Endothelial cell of umbilical vein (primary cell): ENCODE results near the gene SATB1. TPM values are rescaled to one million over a fixed set of nuclear protein-coding genes. Genes with fewer than 3 reads are reported as not detected.

Source experiments
- BruUV-seq: library from RNA; stranded (reverse); fragments of 400-500 nt; replicated peaks from 2 replicates; lab custom pipeline; 2021; lab: Mats Ljungman, UMichigan
- CTCF ChIA-PET: fragments of 300-600, 350-600 bp; sonication (Branson Sonifier 250); formaldehyde crosslinking; loops from one replicate; lab custom pipeline; 2021; ENCODE audit warnings: antibody characterized with exemption, inconsistent platforms; lab: Charles Lee
- POLR2A ChIA-PET: fragments of 300-600, 350-600 bp; sonication (Branson Sonifier 250); formaldehyde crosslinking; loops from one replicate; lab custom pipeline; 2021; ENCODE audit warnings: antibody characterized with exemption, inconsistent platforms; lab: Charles Lee
- DNase-seq: peaks from one replicate; pipeline ENCODE4 v3.0.0-alpha.2; 2011; ENCODE audit warnings: low read depth, low spot score
- FAIRE-seq: peaks from 2 replicates; lab custom pipeline; 2011; peaks lifted over from hg19 to GRCh38; lab: Jason Lieb, UNC
- H2AFZ ChIP-seq: 2 replicates; pipeline ENCODE4 v1.6.0; 2012; ENCODE audit warnings: low read depth, low read length, control low read depth, inconsistent platforms
- H3K27ac ChIP-seq: 2 replicates; pipeline ENCODE4 v1.5.1; 2011; ENCODE audit warnings: low read depth, mild to moderate bottlenecking, control low read depth, low read length, moderate library complexity; ENCODE audit not compliant: insufficient read depth
- H3K27me3 ChIP-seq, 2 experiments: 2 replicates each; pipeline versions ENCODE4 v1.6.0 to v1.6.1; 2011; ENCODE audit warnings: low read length in 2 of 2, mixed read lengths in 1 of 2; ENCODE audit not compliant: control insufficient read depth in 2 of 2, insufficient read depth in 2 of 2
- H3K36me3 ChIP-seq, 2 experiments: 2 replicates in 1 of 2; 3 replicates in 1 of 2; pipeline ENCODE4 v1.5.1; 2011; ENCODE audit warnings: low read length in 2 of 2, mild to moderate bottlenecking in 1 of 2, moderate library complexity in 1 of 2; ENCODE audit not compliant: control insufficient read depth in 2 of 2, insufficient read depth in 2 of 2; ENCODE audit errors: extremely low read depth in 1 of 2
- H3K4me1 ChIP-seq: 3 replicates; pipeline ENCODE4 v1.5.1; 2011; ENCODE audit warnings: mild to moderate bottlenecking, low read length; ENCODE audit not compliant: control insufficient read depth, insufficient read depth; ENCODE audit errors: extremely low read depth
- H3K4me2 ChIP-seq: 2 replicates; pipeline ENCODE4 v1.6.1; 2011; ENCODE audit warnings: low read length, control low read depth, mixed read lengths; ENCODE audit not compliant: insufficient read depth
- H3K4me3 ChIP-seq, 3 experiments: fragments of 200-600 bp in 1 of 3; sonication (generic), shearing (Covaris generic) in 1 of 3; replicated peaks in 1 of 3; 2 replicates each; pipeline ENCODE4 v1.5.1; 2011 to 2016; ENCODE audit warnings: control low read depth in 3 of 3, low read length in 3 of 3, mild to moderate bottlenecking in 2 of 3, inconsistent platforms in 1 of 3, low read depth in 1 of 3, moderate library complexity in 1 of 3; ENCODE audit not compliant: insufficient read depth in 1 of 3
- H3K79me2 ChIP-seq: 2 replicates; pipeline ENCODE4 v1.6.0; 2012; ENCODE audit warnings: low read length, inconsistent platforms; ENCODE audit not compliant: control insufficient read depth, insufficient read depth
- H3K9ac ChIP-seq: replicated peaks from 2 replicates; pipeline ENCODE3; 2011; ENCODE audit warnings: low read length, control low read depth; ENCODE audit not compliant: insufficient read depth; ENCODE audit errors: extremely low read depth
- H3K9me1 ChIP-seq: replicated peaks from 3 replicates; pipeline ENCODE4 v1.6.0; 2011; ENCODE audit warnings: mild to moderate bottlenecking, low read length; ENCODE audit not compliant: control insufficient read depth, insufficient read depth; ENCODE audit errors: extremely low read depth
- H3K9me3 ChIP-seq: replicated peaks from 2 replicates; pipeline ENCODE4 v1.5.1; 2012; ENCODE audit warnings: low read length, inconsistent platforms; ENCODE audit not compliant: control insufficient read depth, insufficient read depth
- H4K20me1 ChIP-seq: replicated peaks from 2 replicates; pipeline ENCODE3; 2011; ENCODE audit warnings: mild to moderate bottlenecking, low read length; ENCODE audit not compliant: control insufficient read depth, insufficient read depth; ENCODE audit errors: extremely low read depth
- EZH2 ChIP-seq: IDR thresholded peaks from 2 replicates; pipeline ENCODE4 v1.6.1; 2012; ENCODE audit warnings: borderline replicate concordance, low read depth, mild to moderate bottlenecking, moderate library complexity, low read length, inconsistent platforms; ENCODE audit not compliant: severe bottlenecking
- FOS ChIP-seq: IDR thresholded peaks from 2 replicates; pipeline ENCODE4 v1.6.1; 2011; ENCODE audit warnings: mild to moderate bottlenecking, low read length, moderate library complexity, borderline replicate concordance; ENCODE audit not compliant: insufficient read depth
- GATA2 ChIP-seq: IDR thresholded peaks from 2 replicates; pipeline ENCODE4 v1.7.0; 2011; ENCODE audit warnings: low read depth, mild to moderate bottlenecking, moderate library complexity, mixed read lengths, low read length; ENCODE audit not compliant: insufficient read length, insufficient read depth
- JUN ChIP-seq: IDR thresholded peaks from 2 replicates; pipeline ENCODE4 v1.6.1; 2011; ENCODE audit warnings: borderline replicate concordance, low read depth; ENCODE audit not compliant: insufficient read length, insufficient read depth
- MYC ChIP-seq: IDR thresholded peaks from one replicate; pipeline ENCODE4 v1.6.1; 2011; ENCODE audit warnings: mild to moderate bottlenecking, low read depth, low read length
- POLR2AphosphoS5 ChIP-seq: IDR thresholded peaks from 2 replicates; pipeline ENCODE4 v1.6.1; 2012; ENCODE audit warnings: low read depth, mild to moderate bottlenecking, control low read depth, low read length, moderate library complexity; ENCODE audit not compliant: insufficient read depth
- dilution Hi-C: fragments of 300-500 bp; cut with MboI; formaldehyde crosslinking; loops from one replicate; pipeline ENCODE4 v1.15.0; 2019; ENCODE audit warnings: low sequenced_read_pairs; ENCODE audit not compliant: extremely low pct_ligation_motif_present
- intact Hi-C: fragments of 100-400 bp; cut with micrococcal nuclease; formaldehyde crosslinking; loops from one replicate; pipeline ENCODE4 v1.10.0; 2022
- polyA plus RNA-seq, 4 experiments: library from polyadenylated mRNA; depleted of rRNA in 3 of 4; stranded (reverse) in 3 of 4; unstranded in 1 of 4; fragments of >200 nt; gene quantifications; 2 replicates each; pipeline versions ENCODE4 v1.2.1 to v1.2.3, GENCODE V29; 2011 to 2012; ENCODE audit warnings: missing spikeins in 1 of 4
- total RNA-seq: library from RNA; stranded (reverse); gene quantifications from 2 replicates; pipeline ENCODE4 v1.2.3, GENCODE V29; 2021
- TF ChIP-seq, protein P1 (sequence below), 2 donors: IDR thresholded peaks; 1 replicate in 1 of 2; 2 replicates in 1 of 2; pipeline ENCODE4 v1.5.1; 2011; ENCODE audit warnings: low read length in 2 of 2, mild to moderate bottlenecking in 2 of 2, moderate library complexity in 2 of 2, control low read depth in 1 of 2, inconsistent platforms in 1 of 2, low read depth in 1 of 2; ENCODE audit not compliant: insufficient read depth in 1 of 2; ENCODE audit errors: extremely low read depth in 1 of 2

SATB1 gene
- total and polyA plus RNA-seq, 2 donors (not counting 3 experiments of a cell fraction or from before 2014, with no cell fraction given) = 3.9 to 6.2 TPM

DNA sequence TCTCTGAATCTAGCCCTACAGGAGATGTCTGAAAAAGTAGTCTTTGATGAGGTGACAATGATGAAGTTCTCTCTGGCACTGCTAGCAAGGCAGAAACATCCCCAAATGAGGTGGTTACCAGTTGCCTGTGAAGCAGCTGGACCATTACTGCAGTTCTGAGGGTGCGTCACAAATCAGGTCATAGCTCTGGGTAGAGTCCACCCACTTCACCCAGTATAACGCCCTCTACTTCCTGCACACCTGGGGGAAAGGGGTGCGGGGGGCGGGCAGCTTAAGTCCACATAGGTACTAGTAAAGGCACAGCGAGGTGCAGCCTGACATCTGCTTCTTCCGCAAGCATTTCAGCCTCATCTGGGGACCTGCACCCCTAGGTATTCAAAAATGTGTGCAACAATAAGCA is 13.4 kb upstream of the SATB1 start:
- Histone ChIP-seq H3K27me3 (peaks cover 8 to 37% of the 10 kb centered on the region in 2 experiments), H3K4me1 (no peaks in the 10 kb centered on the region), H3K79me2 (no peaks in the 10 kb centered on the region), H3K27ac (no peak overlapping the region), H3K9ac (no peak overlapping the region), H3K4me2 (no peak overlapping the region), H2AFZ (no peak overlapping the region), H3K4me3 (no peak overlapping the region), H3K9me3 (no peaks in the 10 kb centered on the region), H3K9me1 (no peaks in the 10 kb centered on the region), H3K36me3 (no peaks in the 10 kb centered on the region), H4K20me1 (no peaks in the 10 kb centered on the region)
- intact Hi-C loops (no loop called here), dilution Hi-C loops (no loop called here)
- DNase-seq = no peak
- FAIRE-seq = no peak
- POLR2A ChIA-PET = no interaction called here
- no TSS peak for BruUV-seq
- CTCF ChIA-PET = no interaction called here
- TF ChIP-seq EZH2 (no peak), MYC (no peak), FOS (no peak), GATA2 (no peak), POLR2AphosphoS5 (no peak)
- TF ChIP-seq, protein P1, sequence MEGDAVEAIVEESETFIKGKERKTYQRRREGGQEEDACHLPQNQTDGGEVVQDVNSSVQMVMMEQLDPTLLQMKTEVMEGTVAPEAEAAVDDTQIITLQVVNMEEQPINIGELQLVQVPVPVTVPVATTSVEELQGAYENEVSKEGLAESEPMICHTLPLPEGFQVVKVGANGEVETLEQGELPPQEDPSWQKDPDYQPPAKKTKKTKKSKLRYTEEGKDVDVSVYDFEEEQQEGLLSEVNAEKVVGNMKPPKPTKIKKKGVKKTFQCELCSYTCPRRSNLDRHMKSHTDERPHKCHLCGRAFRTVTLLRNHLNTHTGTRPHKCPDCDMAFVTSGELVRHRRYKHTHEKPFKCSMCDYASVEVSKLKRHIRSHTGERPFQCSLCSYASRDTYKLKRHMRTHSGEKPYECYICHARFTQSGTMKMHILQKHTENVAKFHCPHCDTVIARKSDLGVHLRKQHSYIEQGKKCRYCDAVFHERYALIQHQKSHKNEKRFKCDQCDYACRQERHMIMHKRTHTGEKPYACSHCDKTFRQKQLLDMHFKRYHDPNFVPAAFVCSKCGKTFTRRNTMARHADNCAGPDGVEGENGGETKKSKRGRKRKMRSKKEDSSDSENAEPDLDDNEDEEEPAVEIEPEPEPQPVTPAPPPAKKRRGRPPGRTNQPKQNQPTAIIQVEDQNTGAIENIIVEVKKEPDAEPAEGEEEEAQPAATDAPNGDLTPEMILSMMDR (IDR thresholded peaks at IDR 0.05; ENCODE audit: extremely low read depth in 1 of 2, insufficient read depth in 1 of 2, low read depth in 1 of 2, low read length in 2 of 2) = no peak

DNA sequence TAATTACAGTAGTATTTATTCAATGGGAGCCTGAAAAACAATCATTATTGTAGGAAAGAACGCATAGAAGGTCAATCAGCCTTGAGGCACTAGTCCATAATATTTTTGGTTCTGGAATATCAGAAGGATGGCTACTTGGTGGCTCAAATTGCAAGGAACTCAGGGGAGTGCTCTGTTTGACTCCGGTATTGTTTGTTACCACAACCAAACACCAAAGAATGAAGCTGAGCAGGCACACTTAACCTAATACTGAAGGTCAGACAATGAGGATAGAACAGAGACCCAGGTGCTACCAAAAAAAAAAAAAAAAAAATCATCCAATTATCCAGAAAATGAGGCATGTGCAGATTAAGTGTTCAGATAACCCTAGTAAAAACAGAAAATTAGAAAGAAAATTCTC is 11.1 kb upstream of the SATB1 start:
- TF ChIP-seq FOS (no peak), JUN (no peak), EZH2 (no peak), GATA2 (no peak)
- Histone ChIP-seq H3K4me3 (no peak overlapping the region), H3K4me1 (no peaks in the 10 kb centered on the region), H3K27me3 (peaks cover 0 to 20% of the 10 kb centered on the region in 2 experiments), H3K4me2 (no peak overlapping the region), H3K9me1 (no peaks in the 10 kb centered on the region), H3K27ac (no peak overlapping the region), H2AFZ (no peak overlapping the region), H3K9me3 (no peaks in the 10 kb centered on the region), H3K9ac (no peak overlapping the region), H4K20me1 (no peaks in the 10 kb centered on the region), H3K36me3 (no peaks in the 10 kb centered on the region), H3K79me2 (no peaks in the 10 kb centered on the region)
- intact Hi-C loops (no loop called here), dilution Hi-C loops (no loop called here)
- no peak for FAIRE-seq
- ChIA-PET CTCF (no interaction called here), POLR2A (no interaction called here)
- BruUV-seq = no TSS peak
- DNase-seq = no peak
